ENCODE data around the gene DCTN2.
"Not testable (repeated sequence)": the region's sequence is repeated elsewhere in the genome, so short reads cannot be mapped to it uniquely, and the experiment has no call there.

The DCTN2 gene

DNA sequence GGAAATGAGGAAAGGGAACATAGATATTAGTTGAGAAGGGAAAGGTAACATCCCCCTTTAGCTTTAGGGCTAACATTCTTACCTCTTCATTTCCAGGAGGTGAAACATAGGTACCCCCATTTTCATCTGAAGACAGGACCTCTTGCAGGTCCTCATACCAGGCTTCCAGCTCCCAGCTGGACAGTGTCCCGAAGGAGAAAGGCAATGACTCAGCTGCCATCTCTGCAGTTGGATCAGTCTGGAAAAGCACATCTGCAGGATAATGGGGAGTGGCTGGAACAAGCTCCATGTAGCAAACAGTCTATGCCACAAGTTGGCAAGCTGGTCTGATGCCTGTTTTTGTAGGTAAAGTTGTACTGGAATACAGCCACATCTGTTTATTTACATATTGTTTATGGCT, 29.8 kb downstream of the DCTN2 start:
- in situ Hi-C loops (cut with HindIII; ENCODE audit: low sequenced_read_pairs) = no loop called here

DNA sequence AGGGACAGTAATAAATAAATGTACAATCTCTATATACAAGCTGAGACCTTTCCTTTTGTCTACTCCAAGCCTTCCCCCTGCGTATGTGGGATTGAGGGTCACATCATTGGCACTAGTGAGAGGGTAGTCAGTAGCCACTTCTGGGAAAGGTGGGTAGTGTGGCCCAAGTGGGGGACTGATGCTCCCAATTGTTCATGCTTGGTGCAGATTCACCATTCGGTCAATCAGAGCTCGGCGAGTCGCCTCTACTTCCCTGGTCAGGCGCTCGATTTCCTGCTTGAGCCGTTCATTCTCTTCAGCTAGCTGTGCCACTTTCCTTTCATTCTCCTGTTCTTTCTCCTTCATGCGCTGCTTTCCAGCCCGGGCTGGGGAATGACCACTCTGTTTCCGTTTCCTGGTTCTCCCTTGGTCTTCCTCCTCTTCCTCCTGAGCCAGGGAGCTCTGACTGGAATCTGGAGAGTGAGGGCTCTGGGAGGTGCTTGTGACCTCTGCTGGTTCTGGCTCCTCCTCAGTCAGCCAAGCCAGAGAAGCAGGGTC, 30.3 kb downstream of the DCTN2 start:
- in situ Hi-C loops (cut with HindIII; ENCODE audit: low sequenced_read_pairs) = no loop called here

DNA sequence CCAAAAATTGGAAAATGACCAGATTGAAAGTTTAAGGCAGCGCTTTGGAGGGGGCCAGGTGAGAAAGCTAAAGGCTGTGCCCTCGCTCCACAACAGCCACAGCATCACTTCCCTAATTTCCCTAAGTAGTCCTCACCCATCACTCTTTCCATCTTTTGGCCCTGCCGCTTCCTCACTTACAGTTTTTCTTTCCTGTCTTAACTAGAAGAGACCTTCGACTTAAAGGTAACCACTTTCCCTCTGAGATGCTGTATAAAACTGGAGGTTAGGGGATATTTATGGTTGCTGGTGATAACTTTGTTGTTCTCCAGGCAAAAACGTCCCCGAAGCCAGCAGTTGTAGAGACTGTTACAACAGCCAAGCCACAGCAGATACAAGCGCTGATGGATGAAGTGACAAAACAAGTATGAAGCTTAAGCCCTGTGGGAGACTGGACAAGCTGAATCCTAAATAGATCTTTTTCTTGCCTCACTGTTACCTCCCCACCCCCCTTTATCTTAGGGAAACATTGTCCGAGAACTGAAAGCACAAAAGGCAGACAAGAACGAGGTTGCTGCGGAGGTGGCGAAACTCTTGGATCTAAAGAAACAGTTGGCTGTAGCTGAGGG, 31.0 kb downstream of the DCTN2 start:
- in situ Hi-C loops (cut with HindIII; ENCODE audit: low sequenced_read_pairs) = no loop called here

DNA sequence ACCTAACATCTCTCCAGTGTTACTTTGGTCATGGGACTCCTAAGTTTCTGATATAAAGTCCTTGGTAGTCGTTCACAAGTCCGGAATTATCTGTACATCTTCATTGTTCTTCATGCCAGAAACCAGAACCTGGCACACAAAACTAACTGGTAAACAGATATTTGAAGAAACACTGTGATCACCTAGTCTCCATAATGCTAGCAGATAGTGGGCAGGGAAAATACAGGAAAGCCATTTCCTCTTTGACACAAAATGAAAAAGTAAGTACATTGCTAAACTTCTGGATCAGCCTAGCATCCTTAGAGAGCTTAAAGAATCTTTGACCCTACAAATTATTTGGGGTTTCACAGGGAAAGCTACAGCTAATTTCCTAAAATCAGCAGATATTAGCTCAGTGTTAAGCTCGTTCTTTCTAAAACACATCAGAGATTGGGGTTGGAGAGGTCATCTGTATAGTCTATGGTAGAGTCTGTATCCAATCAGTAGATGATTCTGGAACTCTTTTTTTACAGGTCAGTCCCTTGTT, 31.5 kb downstream of the DCTN2 start:
- in situ Hi-C loops (cut with HindIII; ENCODE audit: low sequenced_read_pairs) = no loop called here

- in situ Hi-C loops (cut with HindIII; ENCODE audit: low sequenced_read_pairs) = no loop called here
These were observed 32.1 kb downstream of the DCTN2 start for GRCh38 chr12:57514720-57515407.

- in situ Hi-C loops (cut with HindIII; ENCODE audit: low sequenced_read_pairs) = not testable (repeated sequence)
These were observed 32.7 kb downstream of the DCTN2 start for GRCh38 chr12:57514246-57514645.

- in situ Hi-C loops (cut with HindIII; ENCODE audit: low sequenced_read_pairs) = not testable (repeated sequence)
These were observed 33.3 kb downstream of the DCTN2 start for GRCh38 chr12:57513677-57514076.

- in situ Hi-C loops (cut with HindIII; ENCODE audit: low sequenced_read_pairs) = no loop called here
These were observed 33.7 kb downstream of the DCTN2 start for GRCh38 chr12:57513266-57513665.

- in situ Hi-C loops (cut with HindIII; ENCODE audit: low sequenced_read_pairs) = no loop called here
These were observed 34.3 kb downstream of the DCTN2 start for GRCh38 chr12:57512665-57513064.

DNA sequence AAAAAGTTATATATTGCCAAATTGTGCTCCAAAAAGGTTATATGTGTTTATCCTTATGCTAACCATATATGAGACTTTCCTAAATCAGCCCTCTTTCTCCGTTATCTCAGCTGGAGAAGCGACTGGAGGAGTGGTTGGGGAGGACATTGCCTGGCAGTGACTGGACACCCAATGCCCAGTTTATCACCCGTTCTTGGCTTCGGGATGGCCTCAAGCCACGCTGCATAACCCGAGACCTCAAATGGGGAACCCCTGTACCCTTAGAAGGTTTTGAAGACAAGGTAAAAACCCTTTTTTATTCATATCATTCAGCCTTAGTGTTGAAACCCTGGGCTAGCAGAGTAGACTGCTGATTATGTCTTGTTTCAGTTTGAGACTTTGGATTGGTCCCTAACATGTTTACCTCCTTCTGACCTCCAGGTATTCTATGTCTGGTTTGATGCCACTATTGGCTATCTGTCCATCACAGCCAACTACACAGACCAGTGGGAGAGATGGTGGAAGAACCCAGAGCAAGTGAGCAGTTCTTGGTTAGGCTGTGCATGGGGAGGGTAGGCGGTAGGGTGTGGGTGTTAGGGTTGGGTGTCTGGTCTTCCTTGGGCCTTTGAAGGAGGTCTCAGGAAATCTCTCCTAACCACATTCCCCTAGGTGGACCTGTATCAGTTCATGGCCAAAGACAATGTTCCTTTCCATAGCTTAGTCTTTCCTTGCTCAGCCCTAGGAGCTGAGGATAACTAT, 35.2 kb downstream of the DCTN2 start:
- in situ Hi-C loops (cut with HindIII; ENCODE audit: low sequenced_read_pairs) = no loop called here

GRCh38 chr12:57511161-57511560, 35.8 kb downstream of the DCTN2 start:
- in situ Hi-C loops (cut with HindIII; ENCODE audit: low sequenced_read_pairs) = no loop called here

DNA sequence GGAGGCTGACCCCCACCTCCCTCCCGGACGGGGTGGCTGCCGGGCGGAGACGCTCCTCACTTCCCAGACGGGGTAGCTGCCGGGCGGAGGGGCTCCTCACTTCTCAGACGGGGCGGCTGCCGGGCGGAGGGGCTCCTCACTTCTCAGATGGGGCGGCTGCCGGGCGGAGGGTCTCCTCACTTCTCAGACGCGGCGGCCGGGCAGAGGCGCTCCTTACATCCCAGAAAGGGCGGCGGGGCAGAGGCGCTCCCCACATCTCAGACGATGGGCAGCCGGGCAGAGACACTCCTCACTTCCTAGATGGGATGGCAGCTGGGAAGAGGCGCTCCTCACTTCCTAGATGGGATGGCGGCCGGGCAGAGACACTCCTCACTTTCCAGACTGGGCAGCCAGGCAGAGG, 39.2 kb downstream of the DCTN2 start:
- in situ Hi-C loops (cut with HindIII; ENCODE audit: low sequenced_read_pairs) = not testable (repeated sequence)

GRCh38 chr12:57506541-57506940, 40.5 kb downstream of the DCTN2 start:
- in situ Hi-C loops (cut with HindIII; ENCODE audit: low sequenced_read_pairs) = not testable (repeated sequence)

DNA sequence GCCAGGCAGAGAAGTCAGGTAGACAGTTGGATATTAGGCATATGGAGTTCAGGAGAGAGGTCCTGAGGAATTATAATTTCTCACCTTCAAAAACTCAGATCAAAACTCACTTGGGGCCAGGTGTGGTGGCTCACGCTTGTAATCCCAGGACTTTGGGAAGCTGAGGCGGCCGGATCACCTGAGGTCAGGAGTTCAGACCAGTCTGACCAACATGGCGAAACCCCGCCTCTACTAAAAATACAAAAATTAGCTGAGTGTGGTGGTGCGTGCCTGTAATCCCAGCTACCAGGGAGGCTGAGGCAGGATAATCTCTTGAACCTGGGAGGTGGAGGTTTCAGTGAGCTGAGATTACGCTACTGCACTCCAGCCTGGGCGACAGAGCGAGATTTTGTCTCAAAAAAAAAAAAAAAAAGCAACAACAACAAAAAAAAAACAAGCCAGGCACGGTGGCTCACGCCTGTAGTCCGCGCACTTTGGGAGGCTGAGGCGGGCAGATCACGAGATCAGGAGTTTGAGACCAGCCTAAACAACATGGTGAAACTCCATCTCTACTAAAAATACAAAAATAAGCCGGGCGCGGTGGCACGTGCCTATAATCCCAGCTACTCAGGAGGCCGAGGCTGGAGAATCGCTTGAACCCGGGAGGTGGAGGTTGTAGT, 44.6 kb downstream of the DCTN2 start:
- in situ Hi-C loops (cut with HindIII; ENCODE audit: low sequenced_read_pairs) = not testable (repeated sequence)

DNA sequence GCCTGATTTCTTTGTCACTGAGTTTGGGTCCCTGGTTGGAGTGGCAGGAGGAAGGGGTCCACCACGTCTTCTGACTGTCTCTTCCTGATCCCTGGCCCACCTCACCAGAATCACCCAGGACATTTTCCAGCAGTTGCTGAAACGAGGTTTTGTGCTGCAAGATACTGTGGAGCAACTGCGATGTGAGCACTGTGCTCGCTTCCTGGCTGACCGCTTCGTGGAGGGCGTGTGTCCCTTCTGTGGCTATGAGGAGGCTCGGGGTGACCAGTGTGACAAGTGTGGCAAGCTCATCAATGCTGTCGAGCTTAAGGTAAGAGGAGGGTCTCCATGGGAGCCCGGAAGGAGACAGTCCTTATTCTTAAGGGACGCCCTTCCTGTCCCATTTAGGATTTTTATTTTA, 46.8 kb downstream of the DCTN2 start:
- in situ Hi-C loops (cut with HindIII; ENCODE audit: low sequenced_read_pairs) = no loop called here

DNA sequence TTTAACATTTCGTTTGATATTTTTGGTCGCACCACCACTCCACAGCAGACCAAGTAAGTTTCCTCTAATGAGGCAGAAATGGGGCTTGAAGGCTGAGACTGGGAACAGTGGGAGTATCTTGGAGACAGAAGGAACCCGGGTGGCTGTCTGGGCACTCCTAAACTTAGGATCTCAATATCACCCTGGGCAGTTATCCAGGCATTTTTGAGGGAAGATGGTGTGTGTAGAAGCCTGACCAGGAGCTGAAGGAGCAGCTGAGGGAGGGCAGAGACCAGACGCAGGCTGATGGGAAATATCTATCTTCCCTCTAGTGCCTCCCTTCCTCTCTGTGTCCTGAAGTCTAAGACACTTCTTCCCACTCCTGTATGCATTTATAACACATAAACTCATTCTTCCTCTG, 48.4 kb downstream of the DCTN2 start:
- in situ Hi-C loops (cut with HindIII; ENCODE audit: low sequenced_read_pairs) = no loop called here

GRCh38 chr12:57498132-57498502, 48.9 kb downstream of the DCTN2 start:
- in situ Hi-C loops (cut with HindIII; ENCODE audit: low sequenced_read_pairs) = no loop called here

DNA sequence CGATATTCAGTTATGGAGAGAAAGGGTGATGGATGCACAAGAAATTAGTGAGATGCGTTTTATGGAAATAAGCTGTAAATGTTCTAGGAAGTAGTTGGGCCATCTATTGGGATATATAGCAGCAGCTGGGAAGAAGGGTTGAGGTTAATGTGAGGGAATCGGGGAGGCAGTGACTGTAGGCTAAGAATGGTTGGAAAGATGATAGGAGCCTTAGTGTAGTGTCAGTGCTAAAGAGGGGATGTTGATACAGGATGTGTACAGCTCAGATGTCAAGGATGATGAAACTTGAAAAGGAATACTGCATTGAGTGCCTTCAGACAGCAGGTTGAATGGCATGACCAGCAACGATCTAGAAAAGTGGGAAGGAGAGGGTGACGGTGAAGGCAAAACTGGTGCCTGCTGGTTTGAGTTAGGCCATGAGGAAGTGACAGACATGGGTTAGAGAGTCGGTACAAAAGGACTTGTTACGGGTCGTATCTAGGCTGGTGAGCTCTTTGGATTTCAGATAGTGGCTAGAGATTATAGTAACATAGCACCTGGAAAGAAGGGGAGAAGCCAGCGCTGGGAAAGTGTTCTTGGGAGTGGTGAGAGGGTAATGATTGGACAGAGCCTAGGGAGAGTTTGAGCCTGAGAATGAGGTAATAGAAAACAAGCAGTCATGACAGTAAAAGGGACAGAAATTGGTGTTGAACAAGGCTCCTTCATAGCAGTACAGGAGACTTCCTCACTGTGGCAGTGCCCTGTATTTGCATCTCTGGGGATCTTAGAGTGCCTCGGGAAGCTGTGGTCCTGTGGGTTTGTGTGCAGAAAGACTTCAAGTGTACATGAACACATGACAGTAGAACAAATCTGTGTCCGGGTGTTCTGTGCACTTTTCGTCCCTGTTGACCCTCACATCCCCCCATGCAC, 49.5 kb downstream of the DCTN2 start:
- in situ Hi-C loops (cut with HindIII; ENCODE audit: low sequenced_read_pairs) = no loop called here

- in situ Hi-C loops (cut with HindIII; ENCODE audit: low sequenced_read_pairs) = no loop called here
These were observed 50.2 kb downstream of the DCTN2 start for GRCh38 chr12:57496822-57497221.

DNA sequence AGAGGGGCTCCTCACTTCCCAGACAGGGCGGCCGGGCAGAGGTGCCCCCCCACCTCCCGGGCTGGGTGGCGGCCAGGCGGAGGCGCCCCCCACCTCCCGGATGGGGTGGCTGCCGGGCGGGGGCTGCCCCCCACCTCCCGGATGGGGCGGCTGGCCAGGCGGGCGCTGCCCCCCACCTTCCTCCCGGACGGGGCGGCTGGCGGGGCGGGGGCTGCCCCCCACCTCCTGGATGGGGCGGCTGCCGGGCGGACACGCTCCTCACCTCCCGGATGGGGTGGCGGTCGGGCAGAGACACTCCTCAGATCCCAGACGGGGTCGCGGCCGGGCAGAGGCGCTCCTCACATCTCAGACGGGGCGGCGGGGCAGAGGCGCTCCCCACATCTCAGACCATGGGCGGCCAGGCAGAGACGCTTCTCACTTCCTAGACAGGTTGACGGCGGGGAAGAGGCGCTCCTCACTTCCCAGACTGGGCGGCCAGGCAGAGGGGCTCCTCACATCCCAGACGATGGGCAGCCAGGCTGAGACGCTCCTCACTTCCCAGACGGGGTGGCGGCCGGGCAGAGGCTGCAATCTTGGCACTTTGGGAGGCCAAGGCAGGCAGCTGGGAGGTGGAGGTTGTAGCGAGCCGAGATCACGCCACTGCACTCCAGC, 51.8 kb downstream of the DCTN2 start:
- in situ Hi-C loops (cut with HindIII; ENCODE audit: low sequenced_read_pairs) = not testable (repeated sequence)
